HFFc6 (cell line): ENCODE data around the gene RBM26. TPM values are rescaled to one million over a fixed set of nuclear protein-coding genes. Genes with fewer than 3 reads are reported as not detected.
"Not testable (repeated sequence)": the region's sequence is repeated elsewhere in the genome, so short reads cannot be mapped to it uniquely, and the experiment has no call there.

Source experiments
- DNase-seq: peaks from one replicate; pipeline ENCODE4 v3.0.0-alpha.2; 2018
- H3K27ac Mint-ChIP-seq: 2 replicates; pipeline ENCODE4 v1.8.0; 2020; ENCODE audit warnings: mild to moderate bottlenecking, mixed read lengths
- H3K27me3 Mint-ChIP-seq: 2 replicates; pipeline ENCODE4 v1.8.0; 2021; ENCODE audit warnings: mild to moderate bottlenecking, moderate library complexity, mixed read lengths; ENCODE audit not compliant: insufficient read depth
- H3K36me3 Mint-ChIP-seq: 2 replicates; pipeline ENCODE4 v1.8.0; 2021; ENCODE audit warnings: low read depth, mixed read lengths
- H3K4me1 Mint-ChIP-seq: 2 replicates; pipeline ENCODE4 v1.8.0; 2020; ENCODE audit warnings: low read depth, mixed read lengths
- H3K4me3 Mint-ChIP-seq: 2 replicates; pipeline ENCODE4 v1.8.0; 2020; ENCODE audit warnings: mild to moderate bottlenecking, moderate library complexity, mixed read lengths
- H3K9me3 Mint-ChIP-seq: 2 replicates; pipeline ENCODE4 v1.8.0; 2020; ENCODE audit warnings: mild to moderate bottlenecking, mixed read lengths
- total RNA-seq, 6 experiments: library from RNA; stranded (reverse); fragmentation: NEBNext Ultra II Directional; extraction: Animal tissue kit (Norgen Biotek cat#: 25700); gene quantifications; 2 replicates in 1 of 6; 3 replicates in 5 of 6; pipeline ENCODE4 v1.2.3, GENCODE V29; 2021
- TF ChIP-seq, protein P1 (sequence below): fragments of 200-600 bp; sonication (generic); IDR thresholded peaks from 2 replicates; pipeline ENCODE4 v1.5.0; 2021; ENCODE audit warnings: antibody characterized with exemption, mild to moderate bottlenecking

Gene RBM26
- total RNA-seq, 6 experiments from 2014 or later = 28.5 to 37.6 (median 33.3) TPM

DNA sequence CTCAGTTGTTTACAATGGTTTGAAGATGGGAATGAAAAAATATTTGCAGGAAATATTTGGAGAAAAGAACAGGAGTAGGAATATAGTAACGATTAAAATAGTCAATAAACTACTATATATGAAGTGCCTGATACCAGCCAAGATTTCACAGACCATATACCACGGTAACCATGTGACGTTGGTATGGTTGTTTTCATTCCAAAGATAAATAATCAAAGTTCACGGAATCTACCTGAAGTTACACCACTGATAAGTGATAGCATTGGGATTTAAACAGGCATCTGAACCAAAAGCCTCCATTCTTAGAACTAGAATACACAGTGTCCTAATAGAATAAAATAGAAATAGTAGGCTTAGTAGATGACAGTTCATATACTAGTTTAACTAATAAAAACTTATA lies 123.5 kb downstream of the RBM26 start:
- TF ChIP-seq, protein P1, sequence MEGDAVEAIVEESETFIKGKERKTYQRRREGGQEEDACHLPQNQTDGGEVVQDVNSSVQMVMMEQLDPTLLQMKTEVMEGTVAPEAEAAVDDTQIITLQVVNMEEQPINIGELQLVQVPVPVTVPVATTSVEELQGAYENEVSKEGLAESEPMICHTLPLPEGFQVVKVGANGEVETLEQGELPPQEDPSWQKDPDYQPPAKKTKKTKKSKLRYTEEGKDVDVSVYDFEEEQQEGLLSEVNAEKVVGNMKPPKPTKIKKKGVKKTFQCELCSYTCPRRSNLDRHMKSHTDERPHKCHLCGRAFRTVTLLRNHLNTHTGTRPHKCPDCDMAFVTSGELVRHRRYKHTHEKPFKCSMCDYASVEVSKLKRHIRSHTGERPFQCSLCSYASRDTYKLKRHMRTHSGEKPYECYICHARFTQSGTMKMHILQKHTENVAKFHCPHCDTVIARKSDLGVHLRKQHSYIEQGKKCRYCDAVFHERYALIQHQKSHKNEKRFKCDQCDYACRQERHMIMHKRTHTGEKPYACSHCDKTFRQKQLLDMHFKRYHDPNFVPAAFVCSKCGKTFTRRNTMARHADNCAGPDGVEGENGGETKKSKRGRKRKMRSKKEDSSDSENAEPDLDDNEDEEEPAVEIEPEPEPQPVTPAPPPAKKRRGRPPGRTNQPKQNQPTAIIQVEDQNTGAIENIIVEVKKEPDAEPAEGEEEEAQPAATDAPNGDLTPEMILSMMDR = no peak
- Mint-ChIP-seq H3K4me1 (no peaks in the 10 kb centered on the region), H3K27me3 (peaks cover 1% of the 10 kb centered on the region; the same call in 1 of the 2 replicates), H3K36me3 (no peaks in the 10 kb centered on the region), H3K27ac (no peak overlapping the region), H3K9me3 (no peaks in the 10 kb centered on the region), H3K4me3 (no peak overlapping the region)
- no peak for DNase-seq

DNA sequence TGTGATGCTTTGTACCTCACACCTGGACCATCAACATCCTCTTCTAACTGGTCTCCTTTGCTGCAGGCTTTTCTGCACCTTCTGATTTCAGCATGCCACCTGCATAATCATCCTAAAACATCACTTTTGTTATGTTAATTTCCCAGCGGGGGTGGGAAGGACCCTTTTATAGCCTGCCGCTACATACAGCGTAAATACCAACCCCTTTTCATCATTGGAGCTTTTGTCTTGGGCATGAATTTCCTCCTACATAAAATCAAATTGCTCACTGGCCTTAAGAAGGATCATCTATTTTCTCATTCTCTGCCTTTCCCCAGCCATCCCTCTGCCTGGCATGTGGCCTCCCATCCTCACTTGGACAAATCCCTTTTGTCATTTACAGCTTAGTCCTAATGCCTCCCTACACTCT lies 124.7 kb downstream of the RBM26 start:
- H3K27ac Mint-ChIP-seq = no peak overlapping the region
- TF ChIP-seq, protein P1 = no peak
- H3K4me3 Mint-ChIP-seq = no peak overlapping the region
- H3K27me3 Mint-ChIP-seq = peaks cover 7% of the 10 kb centered on the region; the same call in 1 of the 2 replicates
- no peaks in the 10 kb centered on the region for H3K9me3 Mint-ChIP-seq
- no peaks in the 10 kb centered on the region for H3K4me1 Mint-ChIP-seq
- H3K36me3 Mint-ChIP-seq = no peaks in the 10 kb centered on the region
- DNase-seq = no peak

DNA sequence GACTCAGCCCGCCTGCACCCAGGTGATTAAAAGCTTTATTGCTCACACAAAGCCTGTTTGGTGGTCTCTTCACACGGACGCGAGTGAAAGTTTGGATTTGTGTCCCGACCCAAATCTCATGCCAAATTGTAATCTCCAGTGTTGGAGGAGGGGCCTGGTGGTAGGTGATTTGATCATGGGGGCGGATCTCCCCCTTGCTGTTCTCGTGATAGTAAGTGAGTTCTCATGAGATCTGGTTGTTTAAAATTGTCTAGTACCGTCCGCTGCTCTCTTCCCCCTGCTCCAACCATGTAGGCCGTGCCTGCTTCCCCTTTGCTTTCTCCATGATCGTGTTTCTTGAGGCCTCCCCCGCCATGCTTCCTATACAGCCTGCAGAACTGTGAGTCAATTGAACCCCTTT lies 126.3 kb downstream of the RBM26 start:
- H3K4me1 Mint-ChIP-seq, H3K27ac Mint-ChIP-seq, H3K4me3 Mint-ChIP-seq, H3K9me3 Mint-ChIP-seq, DNase-seq, H3K36me3 Mint-ChIP-seq: not testable (repeated sequence)
- peaks cover 14% of the 10 kb centered on the region for H3K27me3 Mint-ChIP-seq

DNA sequence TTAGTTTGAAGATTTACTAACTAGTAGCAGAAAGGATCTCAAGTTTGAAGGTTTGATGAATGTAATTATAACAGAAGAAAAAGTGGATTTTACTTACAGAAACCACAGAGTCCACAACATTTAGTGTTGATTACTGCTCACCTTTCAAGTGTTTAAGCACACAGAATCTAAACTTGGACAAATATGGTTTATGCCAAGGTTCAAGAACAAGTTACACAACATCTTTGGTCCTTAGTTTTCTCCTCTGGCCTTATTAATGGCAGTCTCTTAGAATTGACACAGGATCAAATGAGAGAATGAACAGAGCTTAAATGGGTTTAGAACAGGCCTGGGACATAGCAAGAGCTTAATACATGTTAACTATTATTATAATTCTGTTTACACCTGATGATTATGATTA lies 133.0 kb downstream of the RBM26 start:
- DNase-seq = no peak
- Mint-ChIP-seq H3K4me3 (no peak overlapping the region), H3K27me3 (peaks cover 15% of the 10 kb centered on the region), H3K9me3 (no peaks in the 10 kb centered on the region; the same call in 1 of the 2 replicates), H3K4me1 (no peaks in the 10 kb centered on the region), H3K36me3 (no peaks in the 10 kb centered on the region), H3K27ac (no peak overlapping the region)
- TF ChIP-seq, protein P1 = no peak

DNA sequence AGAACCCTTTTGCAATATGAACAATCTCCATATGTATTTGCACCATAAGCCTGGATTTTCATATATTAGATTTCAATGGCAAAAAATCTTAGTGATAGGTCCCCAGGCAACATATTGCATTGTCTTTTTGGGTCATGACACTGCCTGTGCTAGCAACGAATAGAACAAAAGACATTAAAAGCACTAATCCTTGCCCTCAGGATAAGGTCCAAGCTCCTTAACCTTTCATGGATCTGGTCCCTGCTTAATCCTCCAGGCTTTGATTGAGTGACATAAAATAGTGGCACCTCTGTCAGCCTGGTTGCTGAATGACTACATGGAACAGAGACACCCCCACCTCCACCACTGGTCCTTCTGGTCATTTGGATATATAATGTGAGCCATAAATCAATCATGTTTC lies 134.4 kb downstream of the RBM26 start:
- TF ChIP-seq, protein P1 = no peak

DNA sequence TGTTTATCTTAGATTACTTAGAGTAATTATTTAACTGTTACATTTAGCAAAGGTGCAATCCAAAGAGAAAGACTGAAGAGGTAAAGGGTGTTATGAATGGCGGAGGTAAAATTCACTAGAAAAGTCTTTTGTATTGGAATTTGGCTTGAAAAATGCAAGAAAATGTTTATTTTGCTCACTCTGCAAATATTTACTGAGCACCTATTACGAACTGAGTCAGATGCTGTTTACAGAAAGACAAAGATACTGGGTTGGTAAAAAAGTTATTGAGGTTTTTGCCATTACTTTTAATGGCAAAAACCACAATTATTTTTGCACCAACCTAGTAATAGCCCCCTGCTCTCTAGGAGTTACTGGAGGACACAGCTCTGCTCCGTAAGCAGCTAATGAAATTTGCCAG lies 135.2 kb downstream of the RBM26 start:
- Mint-ChIP-seq H3K4me1 (no peaks in the 10 kb centered on the region), H3K9me3 (no peaks in the 10 kb centered on the region; the same call in 1 of the 2 replicates), H3K4me3 (no peak overlapping the region), H3K27me3 (peaks cover 10% of the 10 kb centered on the region), H3K27ac (no peak overlapping the region), H3K36me3 (no peaks in the 10 kb centered on the region)
- DNase-seq = no peak
- TF ChIP-seq, protein P1 = no peak

More for the DNA sequence above, 134.4 kb downstream of the RBM26 start:
- no peak for DNase-seq
- Mint-ChIP-seq H3K9me3 (no peaks in the 10 kb centered on the region; the same call in 1 of the 2 replicates), H3K27ac (no peak overlapping the region), H3K4me1 (no peaks in the 10 kb centered on the region), H3K27me3 (peaks cover 10% of the 10 kb centered on the region), H3K4me3 (no peak overlapping the region), H3K36me3 (no peaks in the 10 kb centered on the region)

Other genes starting within 250 kb of the RBM26 start
- 100 to 1,000 TPM in 2 of 6 experiments, 10 to 100 TPM in 4; 97.1 to 132 (median 99.7) TPM for gene NDFIP2, start 74.9 kb upstream of the RBM26 start, total RNA-seq